BLaER1 (cell line): Measurements from ENCODE around the gene CMIP.
A peak's percentile ranks its signal among the peaks of the same experiment; 100 is the strongest.

Experiments
- H3K27ac ChIP-seq: shearing (Covaris generic); formaldehyde crosslinking; 2 replicates; pipeline ENCODE4 v1.8.1; 2022
- H3K27me3 ChIP-seq: shearing (Covaris generic); formaldehyde crosslinking; 2 replicates; pipeline ENCODE4 v1.8.1; 2022
- H3K36me3 ChIP-seq: shearing (Covaris generic); formaldehyde crosslinking; 2 replicates; pipeline ENCODE4 v1.8.1; 2022
- H3K4me1 ChIP-seq: shearing (Covaris generic); formaldehyde crosslinking; 2 replicates; pipeline ENCODE4 v1.8.1; 2022
- H3K4me2 ChIP-seq: shearing (Covaris generic); formaldehyde crosslinking; 2 replicates; pipeline ENCODE4 v1.8.1; 2022
- H3K4me3 ChIP-seq: shearing (Covaris generic); formaldehyde crosslinking; 2 replicates; pipeline ENCODE4 v1.8.1; 2022
- H3K9ac ChIP-seq: shearing (Covaris generic); formaldehyde crosslinking; 2 replicates; pipeline ENCODE4 v1.8.1; 2022
- H3K9me3 ChIP-seq: shearing (Covaris generic); formaldehyde crosslinking; 2 replicates; pipeline ENCODE4 v1.8.1; 2022
- H4K20me1 ChIP-seq: shearing (Covaris generic); formaldehyde crosslinking; 2 replicates; pipeline ENCODE4 v1.8.1; 2022
- Cebpa-rat ChIP-seq: shearing (Covaris generic); IDR thresholded peaks from 2 replicates; pipeline ENCODE4 v1.8.1; 2022

The CMIP gene

GRCh38 chr16:81746566-81746965, 302.0 kb downstream of the CMIP start:
- H3K36me3 ChIP-seq = no peaks in the 10 kb centered on the region
- peak overlapping the region; percentile 88 for H3K4me2 ChIP-seq
- no peaks in the 10 kb centered on the region for H4K20me1 ChIP-seq
- H3K27ac ChIP-seq = peak overlapping the region; percentile 78; the same call in 1 of the 2 replicates
- no peak for TF ChIP-seq Cebpa-rat
- H3K4me1 ChIP-seq = peaks cover 44% of the 10 kb centered on the region
- peak overlapping the region; percentile 62 for H3K4me3 ChIP-seq
- H3K27me3 ChIP-seq = no peaks in the 10 kb centered on the region
- no peak overlapping the region for H3K9ac ChIP-seq
- no peaks in the 10 kb centered on the region for H3K9me3 ChIP-seq

GRCh38 chr16:81748476-81749198, 304.0 kb downstream of the CMIP start:
- no peak for TF ChIP-seq Cebpa-rat
- Histone ChIP-seq H3K27ac (peak overlapping the region; percentile 47; the same call in 1 of the 2 replicates), H3K4me2 (peak overlapping the region; percentile 75), H3K9me3 (no peaks in the 10 kb centered on the region), H3K9ac (no peak overlapping the region), H3K4me1 (peaks cover 65% of the 10 kb centered on the region), H4K20me1 (no peaks in the 10 kb centered on the region), H3K36me3 (no peaks in the 10 kb centered on the region), H3K4me3 (no peak overlapping the region), H3K27me3 (no peaks in the 10 kb centered on the region)

GRCh38 chr16:81752225-81752875, 307.7 kb downstream of the CMIP start:
- TF ChIP-seq Cebpa-rat = no peak
- Histone ChIP-seq H3K27me3 (no peaks in the 10 kb centered on the region), H3K4me2 (peak overlapping the region; percentile 86), H3K4me1 (peaks cover 83% of the 10 kb centered on the region), H3K9me3 (no peaks in the 10 kb centered on the region), H3K27ac (peak overlapping the region; percentile 90), H3K9ac (peak overlapping the region; percentile 74), H3K4me3 (peak overlapping the region; percentile 34; the same call in 1 of the 2 replicates), H4K20me1 (no peaks in the 10 kb centered on the region), H3K36me3 (no peaks in the 10 kb centered on the region)

GRCh38 chr16:81752876-81753227, 308.2 kb downstream of the CMIP start:
- Histone ChIP-seq H3K4me1 (peaks cover 81% of the 10 kb centered on the region), H3K27me3 (no peaks in the 10 kb centered on the region), H3K27ac (peak overlapping the region; percentile 90), H3K36me3 (no peaks in the 10 kb centered on the region), H3K4me2 (peak overlapping the region; percentile 86), H3K9ac (peak overlapping the region; percentile 74), H4K20me1 (no peaks in the 10 kb centered on the region), H3K9me3 (peaks cover under 1% of the 10 kb centered on the region; the same call in 1 of the 2 replicates), H3K4me3 (peak overlapping the region; percentile 34; the same call in 1 of the 2 replicates)
- no peak for TF ChIP-seq Cebpa-rat

- Histone ChIP-seq H3K4me3 (no peak overlapping the region), H4K20me1 (no peaks in the 10 kb centered on the region), H3K4me1 (peaks cover 62% of the 10 kb centered on the region), H3K9me3 (peaks cover 7% of the 10 kb centered on the region; the same call in 1 of the 2 replicates), H3K9ac (no peak overlapping the region), H3K36me3 (no peaks in the 10 kb centered on the region), H3K27ac (peak overlapping the region; percentile 62; the same call in 1 of the 2 replicates), H3K27me3 (no peaks in the 10 kb centered on the region), H3K4me2 (peak overlapping the region; percentile 93)
- no peak for TF ChIP-seq Cebpa-rat
These were observed 310.2 kb downstream of the CMIP start for GRCh38 chr16:81754858-81755257.

- Histone ChIP-seq H3K9me3 (peaks cover 7% of the 10 kb centered on the region; the same call in 1 of the 2 replicates), H3K9ac (peak overlapping the region; percentile 58), H3K4me2 (peak overlapping the region; percentile 93), H3K4me3 (0 out of 2 replicates have a peak overlapping the region, but pooled peaks have one; percentile 24), H3K27ac (peak overlapping the region; percentile 62), H3K4me1 (peaks cover 60% of the 10 kb centered on the region), H3K36me3 (no peaks in the 10 kb centered on the region), H4K20me1 (no peaks in the 10 kb centered on the region), H3K27me3 (no peaks in the 10 kb centered on the region)
- TF ChIP-seq Cebpa-rat = no peak
These were observed 311.5 kb downstream of the CMIP start for GRCh38 chr16:81755915-81756614.

GRCh38 chr16:81756615-81757356, 312.2 kb downstream of the CMIP start:
- no peak for TF ChIP-seq Cebpa-rat

GRCh38 chr16:81758376-81758775, 313.8 kb downstream of the CMIP start:
- Histone ChIP-seq H3K4me1 (peaks cover 37% of the 10 kb centered on the region), H3K4me2 (no peak overlapping the region), H3K27ac (no peak overlapping the region)

More at GRCh38 chr16:81756615-81757356, 312.2 kb downstream of the CMIP start:
- H3K9me3 ChIP-seq = peaks cover 7% of the 10 kb centered on the region; the same call in 1 of the 2 replicates
- no peaks in the 10 kb centered on the region for H3K36me3 ChIP-seq
- H3K27ac ChIP-seq = peak overlapping the region; percentile 62
- peak overlapping the region; percentile 93 for H3K4me2 ChIP-seq
- H3K27me3 ChIP-seq = no peaks in the 10 kb centered on the region
- H4K20me1 ChIP-seq = no peaks in the 10 kb centered on the region
- H3K4me1 ChIP-seq = peaks cover 53% of the 10 kb centered on the region
- peak overlapping the region; percentile 58 for H3K9ac ChIP-seq
- no peak overlapping the region for H3K4me3 ChIP-seq

More at GRCh38 chr16:81758376-81758775, 313.8 kb downstream of the CMIP start:
- Histone ChIP-seq H3K4me3 (no peak overlapping the region), H3K36me3 (no peaks in the 10 kb centered on the region), H3K9ac (no peak overlapping the region), H3K27me3 (no peaks in the 10 kb centered on the region), H4K20me1 (no peaks in the 10 kb centered on the region), H3K9me3 (peaks cover 7% of the 10 kb centered on the region; the same call in 1 of the 2 replicates)
- TF ChIP-seq Cebpa-rat = no peak
